Measurements from ENCODE around the gene PRKN.
"Not testable (repeated sequence)": the region's sequence is repeated elsewhere in the genome, so short reads cannot be mapped to it uniquely, and the experiment has no call there.

PRKN gene

DNA sequence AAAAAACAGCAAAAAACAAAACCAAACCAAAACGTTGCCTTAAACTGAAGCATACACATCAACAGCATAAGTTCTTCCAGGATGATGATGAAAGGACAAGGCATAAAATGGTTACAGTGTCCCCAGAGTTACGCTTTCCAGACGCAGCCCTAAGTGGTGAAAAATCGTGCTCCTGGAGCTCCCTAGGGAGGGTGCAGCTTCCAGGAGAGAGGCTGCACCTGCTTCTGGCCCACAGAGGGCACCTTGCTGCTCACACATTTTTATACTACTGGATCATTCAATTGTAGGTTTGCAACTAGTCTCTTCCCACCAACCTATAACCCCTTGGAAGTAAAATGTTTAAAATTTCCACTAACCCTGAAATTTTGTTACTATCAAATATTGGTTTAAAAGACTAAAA is 115.0 kb downstream of the PRKN start:
- DNase-seq, result no peak

DNA sequence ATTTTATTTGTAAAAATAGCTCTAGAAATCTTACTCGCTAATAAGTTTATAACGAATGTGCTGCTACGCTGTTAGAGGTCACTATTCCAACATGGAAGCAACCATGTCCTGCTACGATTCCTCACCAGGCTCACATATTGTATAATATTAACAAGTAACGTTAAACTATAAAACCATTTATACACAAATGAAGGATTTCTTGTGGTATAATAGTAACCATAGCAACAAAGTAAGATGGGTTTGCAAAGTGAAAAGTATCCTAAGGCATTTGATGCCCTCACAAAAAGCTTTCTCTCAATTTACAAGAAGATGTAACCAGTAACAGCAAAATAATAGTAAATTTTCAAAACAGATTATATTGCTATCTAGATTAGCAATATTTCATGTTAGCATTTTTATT is 117.2 kb downstream of the PRKN start:
- DNase-seq, result no peak

- DNase-seq, result no peak
Measured at GRCh38 chr6:162605881-162606280, 121.7 kb downstream of the PRKN start.

- no peak for DNase-seq
Measured at GRCh38 chr6:162603231-162604015, 124.1 kb downstream of the PRKN start.

DNA sequence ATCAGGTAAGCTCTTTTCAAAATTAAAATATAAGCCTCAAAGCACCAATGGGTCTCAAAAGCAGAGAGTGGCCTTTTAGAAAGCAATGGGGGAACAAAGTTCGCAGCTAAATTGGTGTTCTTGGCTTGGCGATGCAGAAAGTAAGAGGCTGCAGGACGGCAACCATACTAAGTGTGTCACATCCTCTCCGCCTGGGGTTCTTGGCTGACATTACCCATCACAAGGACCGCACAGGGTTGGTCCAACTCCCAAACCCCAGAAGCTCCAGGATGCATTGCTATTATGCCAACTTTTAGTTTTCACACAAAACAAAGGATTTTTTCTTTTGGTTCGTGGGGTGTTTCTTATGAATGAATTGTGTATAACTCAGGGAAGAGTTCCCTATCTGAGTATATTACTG is 124.8 kb downstream of the PRKN start:
- DNase-seq, result no peak

GRCh38 chr6:162596676-162597075 is 130.9 kb downstream of the PRKN start:
- no peak for DNase-seq

DNA sequence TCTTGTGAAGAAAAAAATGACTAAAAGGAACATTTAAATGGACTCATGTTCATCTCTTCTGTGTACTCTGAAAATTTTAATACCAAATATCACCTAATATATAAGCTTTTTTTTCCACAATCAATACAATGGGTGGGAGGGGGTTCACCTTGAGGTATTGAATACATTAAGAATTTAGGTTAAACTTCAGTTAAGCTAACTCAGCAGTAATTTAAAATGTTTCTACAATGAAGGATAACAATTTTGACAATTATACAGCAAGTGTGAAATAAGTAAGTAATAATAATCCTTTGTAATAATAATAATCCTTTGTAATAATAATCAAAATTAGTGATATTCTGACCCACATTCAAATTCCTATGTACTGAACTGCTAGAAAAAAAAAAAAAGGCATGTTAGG is 136.0 kb downstream of the PRKN start:
- DNase-seq, result no peak

DNA sequence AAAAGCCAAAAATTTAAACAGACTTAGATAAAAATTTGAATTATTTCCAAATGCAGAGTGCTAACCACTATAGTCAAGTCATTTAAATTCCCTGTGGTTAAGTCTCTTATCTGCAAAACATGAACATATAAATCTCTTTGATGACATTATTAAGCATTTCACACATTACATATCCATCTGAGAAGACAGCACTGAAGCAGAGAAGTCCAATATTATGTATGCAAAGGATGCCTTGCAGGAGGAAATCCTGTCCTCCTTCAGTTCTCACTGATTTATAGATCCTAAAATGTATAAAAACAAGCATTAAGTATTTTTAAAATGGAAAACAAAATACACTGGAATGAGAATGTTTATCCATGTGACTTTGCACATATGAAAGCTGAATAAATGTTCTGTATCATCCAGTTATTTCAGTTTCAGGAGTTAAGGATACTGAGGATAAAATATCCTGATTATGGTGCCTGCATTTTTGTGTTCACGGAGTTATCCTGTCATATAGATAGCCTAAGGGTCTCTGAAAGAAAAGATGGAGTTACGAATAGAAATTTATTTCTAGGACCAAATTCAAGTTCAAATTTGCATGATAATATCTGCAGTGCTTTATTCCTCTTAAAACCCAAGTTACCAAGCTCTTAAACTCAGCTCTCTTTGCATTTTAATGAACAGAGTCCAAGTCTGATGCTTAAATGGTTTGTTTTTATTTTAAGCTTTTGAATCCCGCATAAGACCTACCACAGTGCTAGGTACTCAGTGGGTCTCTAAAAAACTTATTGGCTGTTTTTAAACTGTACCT is 145.4 kb downstream of the PRKN start:
- no peak for DNase-seq

- DNase-seq, result no peak
Measured at GRCh38 chr6:162580619-162581018, 146.9 kb downstream of the PRKN start.

GRCh38 chr6:162576016-162576415 is 151.6 kb downstream of the PRKN start:
- DNase-seq, result no peak

- no peak for DNase-seq
Measured at GRCh38 chr6:162572240-162572639, 155.3 kb downstream of the PRKN start.

- no peak for DNase-seq
Measured at GRCh38 chr6:162568266-162568665, 159.3 kb downstream of the PRKN start.

- DNase-seq, result no peak
Measured at GRCh38 chr6:162562041-162562440, 165.5 kb downstream of the PRKN start.

DNA sequence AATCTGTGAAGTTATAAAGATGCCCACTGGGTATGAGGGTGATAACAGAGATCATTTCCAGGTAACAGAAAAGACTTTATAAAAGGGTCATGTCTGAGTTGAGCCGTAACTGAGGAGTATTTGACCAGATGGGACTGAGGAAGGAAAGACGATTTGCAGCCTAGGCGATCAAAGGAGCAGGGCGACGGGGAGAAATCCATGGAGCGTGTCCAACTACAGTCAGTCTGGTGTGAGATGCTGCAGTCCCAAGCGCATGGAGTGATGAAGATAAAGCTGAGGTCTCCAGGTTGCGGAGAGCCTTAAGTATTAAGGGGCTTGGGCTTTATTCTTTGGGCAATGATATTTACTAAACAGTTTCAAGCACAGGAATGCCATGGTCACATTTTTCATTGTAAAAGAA is 166.7 kb downstream of the PRKN start:
- DNase-seq, result no peak

- no peak for DNase-seq
Measured at GRCh38 chr6:162554531-162554930, 173.0 kb downstream of the PRKN start.

DNA sequence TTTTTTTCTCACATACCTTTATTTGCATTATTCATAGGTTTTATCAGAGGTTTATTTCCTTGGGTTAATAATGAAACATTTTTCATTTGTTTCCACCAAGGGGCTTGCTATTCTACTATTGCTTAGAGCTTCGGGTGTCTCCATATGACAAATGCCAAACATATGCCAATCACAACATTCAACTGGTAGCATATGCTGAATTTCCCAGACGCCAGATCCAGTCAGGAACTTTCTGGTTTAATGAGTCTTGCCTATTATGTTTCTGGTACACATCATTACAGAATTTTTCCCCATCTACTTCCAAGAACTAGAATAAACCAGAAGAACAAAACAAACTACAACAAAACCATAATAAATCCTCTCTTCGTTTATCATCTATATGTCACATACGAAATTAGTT is 180.7 kb downstream of the PRKN start:
- DNase-seq, result no peak

- no peak for DNase-seq
Measured at GRCh38 chr6:162543221-162543620, 184.3 kb downstream of the PRKN start.

DNA sequence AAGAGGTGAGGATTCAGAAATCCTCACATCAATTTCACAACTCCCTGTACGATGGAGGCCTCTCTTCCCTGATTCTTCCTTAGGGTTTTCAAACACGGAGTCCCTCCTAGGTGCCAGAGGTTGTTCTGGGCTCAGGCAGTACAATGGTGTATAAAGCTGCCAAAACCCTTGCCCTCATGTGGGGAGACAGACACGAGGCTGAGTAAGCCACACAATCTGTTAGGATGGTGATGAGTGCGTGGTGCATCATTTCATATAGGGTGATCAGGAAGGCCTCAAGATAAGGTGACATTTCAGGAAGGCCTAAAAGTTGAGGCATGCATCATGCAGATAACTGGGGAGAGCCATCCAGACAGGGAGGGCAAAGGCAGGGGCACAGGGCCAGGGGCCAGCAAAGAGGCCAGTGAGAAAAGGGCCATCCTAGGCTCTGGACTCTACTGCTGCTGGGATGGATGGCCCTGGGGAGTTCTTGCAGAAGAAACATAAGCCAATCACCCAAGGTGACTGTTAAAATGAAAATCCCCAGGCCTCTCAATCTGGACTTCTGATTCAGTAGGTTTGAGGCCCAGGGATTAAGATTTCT is 186.5 kb downstream of the PRKN start:
- no peak for DNase-seq

DNA sequence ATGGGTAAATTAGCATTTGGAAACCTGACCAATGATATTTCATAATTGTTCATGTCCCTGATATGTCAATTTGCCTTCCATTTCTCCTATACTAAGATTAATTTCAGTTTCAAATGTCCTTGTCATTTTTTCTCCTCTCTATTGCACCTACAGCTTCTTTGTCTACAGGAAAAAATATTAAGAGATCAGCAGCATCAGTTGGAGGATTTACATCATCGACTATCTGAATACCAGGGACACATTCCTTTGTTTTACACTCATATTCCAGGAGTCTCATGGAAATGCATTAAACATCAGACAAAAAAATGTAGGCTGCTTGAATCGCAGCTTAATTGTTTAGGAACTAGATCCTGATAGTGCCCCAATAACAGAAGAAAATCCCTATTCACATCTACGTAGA is 188.2 kb downstream of the PRKN start:
- no peak for DNase-seq

GRCh38 chr6:162538643-162539064 is 188.9 kb downstream of the PRKN start:
- DNase-seq, result no peak

DNA sequence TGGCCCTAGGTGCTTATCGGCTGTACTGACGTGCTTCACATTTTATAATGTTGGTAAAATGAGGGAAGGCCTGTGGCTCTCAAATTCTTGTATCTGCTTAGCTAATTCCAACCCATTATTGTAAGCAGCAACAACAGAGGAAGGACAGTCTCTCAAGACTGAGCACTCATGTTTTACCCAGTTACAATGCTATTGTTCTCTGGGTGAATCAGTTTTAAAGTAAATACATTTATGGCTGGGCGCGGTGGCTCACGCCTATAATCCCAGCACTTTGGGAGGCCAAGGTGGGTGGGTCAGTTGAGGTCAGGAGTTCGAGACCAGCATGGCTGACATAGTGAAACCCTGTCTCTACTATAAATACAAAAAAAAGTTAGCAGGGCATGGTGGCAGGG is 194.6 kb downstream of the PRKN start:
- DNase-seq, result no peak

DNA sequence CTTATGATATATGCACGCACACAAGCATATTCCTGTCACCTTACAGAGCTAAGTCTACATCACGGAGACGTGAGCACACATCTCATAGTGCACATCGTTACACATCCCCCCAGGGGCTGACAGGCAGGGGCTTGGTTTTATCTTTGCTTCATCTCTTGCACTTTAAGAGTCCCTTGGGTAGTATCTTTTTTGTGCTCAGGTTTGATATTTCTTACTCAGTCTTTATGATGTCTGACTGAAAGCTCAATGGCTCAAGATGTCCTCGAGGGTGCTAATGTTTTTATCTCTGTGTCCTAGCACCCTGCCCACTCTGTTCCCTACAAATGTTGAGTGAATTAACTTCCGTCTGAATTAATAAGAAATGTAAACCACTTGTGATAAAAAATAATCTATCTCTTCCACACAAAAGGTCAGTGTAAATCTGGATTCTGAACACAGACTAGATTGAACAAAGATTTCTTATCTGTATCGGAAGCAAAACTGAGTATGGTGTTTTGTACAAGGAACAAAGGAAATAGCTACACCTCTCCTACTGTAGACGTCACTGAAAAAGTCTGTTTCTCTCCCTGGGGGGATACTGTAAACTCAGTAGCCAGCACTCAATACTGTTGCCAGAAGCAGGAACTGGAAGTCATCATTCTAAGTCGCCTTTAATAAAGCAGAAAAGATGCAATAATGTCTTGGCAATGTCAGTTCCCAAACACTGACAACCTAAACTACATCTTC is 195.1 kb downstream of the PRKN start:
- no peak for DNase-seq

GRCh38 chr6:162531391-162531790 is 196.2 kb downstream of the PRKN start:
- DNase-seq, result not testable (repeated sequence)
